PC-9 (cell line): ENCODE measurements around the gene MAP4K4. TPM values are rescaled to one million over a fixed set of nuclear protein-coding genes. Genes with fewer than 3 reads are reported as not detected.

Experiments
- BruUV-seq: library from RNA; stranded (reverse); fragments of 400-500 nt; replicated peaks from 2 replicates; lab custom pipeline; 2021; lab: Mats Ljungman, UMichigan
- CTCF ChIA-PET: fragments of 300-600 bp; sonication (Branson Sonifier 250); formaldehyde crosslinking; loops from one replicate; lab custom pipeline; 2022; ENCODE audit warnings: antibody characterized with exemption; lab: Charles Lee
- POLR2A ChIA-PET: fragments of 300-600 bp; sonication (Branson Sonifier 250); formaldehyde crosslinking; loops from one replicate; lab custom pipeline; 2022; ENCODE audit warnings: antibody characterized with exemption; ENCODE audit not compliant: unreplicated experiment; lab: Charles Lee
- DNase-seq, 2 experiments: peaks; one replicate each; pipeline versions ENCODE4 v3.0.0 to v3.0.0-alpha.2; 2015 to 2022; ENCODE audit warnings: mixed read lengths in 1 of 2
- H2AFZ ChIP-seq: fragments of 200-600 bp; sonication (generic); 2 replicates; pipeline ENCODE4 v1.8.1; 2017; ENCODE audit warnings: antibody characterized with exemption
- H3F3A ChIP-seq: fragments of 200-600 bp; sonication (generic); 2 replicates; pipeline ENCODE4 v1.8.1; 2017; ENCODE audit warnings: antibody characterized with exemption, mild to moderate bottlenecking, low read depth; ENCODE audit not compliant: insufficient read depth
- H3K27ac ChIP-seq: fragments of 200-600 bp; sonication (generic); 2 replicates; pipeline ENCODE4 v1.6.1; 2016; ENCODE audit warnings: mixed run types
- H3K27me3 ChIP-seq: fragments of 200-600 bp; sonication (generic); 2 replicates; pipeline ENCODE4 v1.6.1; 2016; ENCODE audit warnings: low read depth, mixed run types; ENCODE audit not compliant: insufficient read depth
- H3K36me3 ChIP-seq: fragments of 200-600 bp; sonication (generic); 2 replicates; pipeline ENCODE4 v1.6.1; 2016; ENCODE audit warnings: low read depth, mixed run types
- H3K4me1 ChIP-seq: fragments of 200-600 bp; sonication (generic); replicated peaks from 2 replicates; pipeline ENCODE4 v1.6.1; 2016; ENCODE audit warnings: mixed run types; ENCODE audit not compliant: insufficient read depth
- H3K4me2 ChIP-seq: fragments of 200-600 bp; sonication (generic); 2 replicates; pipeline ENCODE4 v1.6.1; 2017; ENCODE audit warnings: mixed run types
- H3K4me3 ChIP-seq: fragments of 200-600 bp; sonication (generic); 2 replicates; pipeline ENCODE4 v1.6.1; 2016; ENCODE audit warnings: mixed run types
- H3K79me2 ChIP-seq: fragments of 200-600 bp; sonication (generic); 2 replicates; pipeline ENCODE4 v1.6.1; 2017; ENCODE audit warnings: low read depth, mixed run types
- H3K9me2 ChIP-seq: fragments of 200-600 bp; sonication (generic); 2 replicates; pipeline ENCODE4 v1.8.1; 2017; ENCODE audit warnings: mild to moderate bottlenecking; ENCODE audit not compliant: insufficient read depth
- H3K9me3 ChIP-seq: fragments of 200-600 bp; sonication (generic); 2 replicates; pipeline ENCODE4 v1.8.1; 2016; ENCODE audit warnings: low read depth; ENCODE audit not compliant: insufficient read depth
- H4K20me1 ChIP-seq: fragments of 200-600 bp; sonication (generic); 2 replicates; pipeline ENCODE4 v1.8.1; 2017; ENCODE audit not compliant: insufficient read depth
- CTCF ChIP-seq: fragments of 200-600 bp; sonication (generic); conservative IDR thresholded peaks from 2 replicates; pipeline ENCODE4 v1.6.1; 2017; ENCODE audit warnings: mixed run types, antibody characterized with exemption, mild to moderate bottlenecking, moderate library complexity
- EZH2 ChIP-seq: fragments of 200-600 bp; sonication (generic); IDR thresholded peaks from 2 replicates; pipeline ENCODE4 v1.8.0; 2017; ENCODE audit warnings: antibody characterized with exemption, low read depth
- intact Hi-C: fragments of 100-400 bp; cut with micrococcal nuclease; formaldehyde crosslinking; loops from one replicate; pipeline ENCODE4 v1.10.0; 2022; ENCODE audit not compliant: unreplicated experiment
- total RNA-seq: library from RNA; stranded (reverse); gene quantifications from 2 replicates; pipeline ENCODE4 v1.2.3, GENCODE V29; 2021

Gene MAP4K4
- total RNA-seq, 1 experiment from 2014 or later = 129 TPM

DNA sequence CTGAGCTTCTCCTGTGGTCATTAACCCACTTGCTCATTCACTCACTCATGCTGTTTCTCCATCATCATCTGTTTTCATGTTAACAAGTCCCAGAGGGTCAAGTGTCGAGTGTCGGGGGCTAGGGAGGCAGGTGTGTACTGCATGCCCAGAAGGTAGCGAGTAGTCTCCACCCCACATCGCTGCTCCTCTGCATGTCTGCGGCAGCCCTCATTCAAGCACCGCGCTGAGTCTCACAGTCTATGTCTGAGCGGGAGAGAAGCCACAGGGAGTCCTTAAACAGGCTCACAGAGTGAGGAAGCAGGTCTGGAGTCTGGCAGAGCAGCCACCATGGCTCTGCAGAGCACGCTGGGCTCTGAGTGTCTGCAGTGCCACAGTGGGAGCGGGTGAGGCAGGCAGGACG, 172.9 kb downstream of the MAP4K4 start:
- POLR2A ChIA-PET = no interaction called here
- CTCF ChIA-PET = no interaction called here
- BruUV-seq = no TSS peak

DNA sequence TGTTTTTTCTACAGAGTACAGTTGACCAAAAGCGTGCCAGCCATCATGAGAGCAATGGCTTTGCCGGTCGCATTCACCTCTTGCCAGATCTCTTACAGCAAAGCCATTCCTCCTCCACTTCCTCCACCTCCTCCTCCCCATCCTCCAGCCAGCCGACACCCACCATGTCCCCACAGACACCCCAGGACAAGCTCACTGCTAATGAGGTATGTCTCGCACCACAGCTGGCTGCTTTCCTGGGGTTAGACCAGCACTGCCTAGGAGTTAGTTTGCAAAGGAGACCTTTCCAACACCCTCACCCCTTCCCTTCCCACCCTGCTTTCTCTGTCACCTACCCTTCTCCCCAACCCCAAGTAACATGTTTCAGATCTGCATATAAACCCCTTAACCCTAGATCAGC, 174.0 kb downstream of the MAP4K4 start:
- Histone ChIP-seq H3F3A (no peaks in the 10 kb centered on the region; the same call in 1 of the 2 replicates), H3K79me2 (no peaks in the 10 kb centered on the region), H3K27ac (no peak overlapping the region), H2AFZ (no peak overlapping the region), H3K4me3 (no peak overlapping the region), H3K4me1 (no peaks in the 10 kb centered on the region), H3K4me2 (no peak overlapping the region), H3K36me3 (peaks cover 62% of the 10 kb centered on the region), H3K27me3 (no peaks in the 10 kb centered on the region), H4K20me1 (no peaks in the 10 kb centered on the region; the same call in 1 of the 2 replicates), H3K9me2 (no peaks in the 10 kb centered on the region), H3K9me3 (no peaks in the 10 kb centered on the region)
- POLR2A ChIA-PET = no interaction called here
- intact Hi-C loops = no loop called here
- no peak for TF ChIP-seq CTCF
- TF ChIP-seq EZH2 = no peak
- CTCF ChIA-PET = no interaction called here
- no TSS peak for BruUV-seq
- DNase-seq = no peak

More for the DNA sequence above, 172.9 kb downstream of the MAP4K4 start:
- TF ChIP-seq EZH2 = no peak
- no peak for TF ChIP-seq CTCF
- H3K27me3 ChIP-seq = no peaks in the 10 kb centered on the region
- H3K36me3 ChIP-seq = peaks cover 68% of the 10 kb centered on the region
- no peak overlapping the region for H3K27ac ChIP-seq
- no peaks in the 10 kb centered on the region for H3K4me1 ChIP-seq
- H3K79me2 ChIP-seq = no peaks in the 10 kb centered on the region
- H2AFZ ChIP-seq = no peak overlapping the region
- no peak overlapping the region for H3K4me3 ChIP-seq
- H3K4me2 ChIP-seq = no peak overlapping the region
- intact Hi-C loops = no loop called here
- no peaks in the 10 kb centered on the region for H3K9me3 ChIP-seq
- DNase-seq = no peak
- H3K9me2 ChIP-seq = no peaks in the 10 kb centered on the region
- H3F3A ChIP-seq = peaks cover 8% of the 10 kb centered on the region; the same call in 1 of the 2 replicates
- no peaks in the 10 kb centered on the region; the same call in 1 of the 2 replicates for H4K20me1 ChIP-seq

DNA sequence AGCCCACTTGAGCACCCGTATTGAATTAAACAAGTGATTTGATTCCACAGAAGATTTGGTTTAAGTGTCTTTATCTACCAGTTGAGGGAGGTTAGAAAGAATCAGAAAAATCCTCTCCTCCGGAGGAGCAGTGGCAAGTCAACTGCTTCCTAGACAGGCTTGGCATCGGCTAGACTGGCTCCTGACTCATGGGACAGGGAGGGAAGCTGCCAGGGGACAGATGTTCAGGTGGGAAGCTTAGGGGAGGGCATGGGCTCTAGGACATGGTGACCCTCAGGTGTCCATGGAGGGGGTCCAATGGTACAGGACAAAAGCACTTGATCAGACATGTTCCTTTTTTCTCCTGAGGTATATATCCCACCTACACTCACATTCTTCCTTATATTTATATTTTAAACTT, 175.0 kb downstream of the MAP4K4 start:
- no peak overlapping the region for H3K27ac ChIP-seq
- H2AFZ ChIP-seq = no peak overlapping the region
- ChIA-PET CTCF (no interaction called here), POLR2A (no interaction called here)
- no TSS peak for BruUV-seq
- DNase-seq = no peak
- peaks cover 60% of the 10 kb centered on the region for H3K36me3 ChIP-seq
- H3F3A ChIP-seq = no peaks in the 10 kb centered on the region; the same call in 1 of the 2 replicates
- no peaks in the 10 kb centered on the region for H3K79me2 ChIP-seq
- intact Hi-C loops = no loop called here
- no peaks in the 10 kb centered on the region; the same call in 1 of the 2 replicates for H4K20me1 ChIP-seq
- H3K27me3 ChIP-seq = no peaks in the 10 kb centered on the region
- no peak overlapping the region for H3K4me2 ChIP-seq
- no peaks in the 10 kb centered on the region for H3K9me3 ChIP-seq
- no peak overlapping the region for H3K4me3 ChIP-seq
- TF ChIP-seq EZH2 = no peak
- no peak for TF ChIP-seq CTCF
- no peaks in the 10 kb centered on the region for H3K4me1 ChIP-seq
- no peaks in the 10 kb centered on the region for H3K9me2 ChIP-seq
